GM21619 (cell line): Measurements from ENCODE around the gene RTN4IP1.
"Not testable (repeated sequence)": the region's sequence is repeated elsewhere in the genome, so short reads cannot be mapped to it uniquely, and the experiment has no call there.

Source experiments
- ATAC-seq: cut with Tn5 transposase; IDR thresholded peaks from one replicate; pipeline ENCODE4 v1.9.1; 2021; ENCODE audit not compliant: unreplicated experiment

RTN4IP1 gene

GRCh38 chr6:106586815-106587415, 42.4 kb downstream of the RTN4IP1 start:
- ATAC-seq = no peak

- ATAC-seq = no peak
These were observed 47.8 kb downstream of the RTN4IP1 start for GRCh38 chr6:106581468-106581867.

GRCh38 chr6:106579281-106579680, 50.0 kb downstream of the RTN4IP1 start:
- no peak for ATAC-seq

GRCh38 chr6:106574741-106575458, 54.4 kb downstream of the RTN4IP1 start:
- ATAC-seq = no peak

- no peak for ATAC-seq
These were observed 56.3 kb downstream of the RTN4IP1 start for GRCh38 chr6:106572875-106573585.

- no peak for ATAC-seq
These were observed 56.9 kb downstream of the RTN4IP1 start for GRCh38 chr6:106572436-106572835.

GRCh38 chr6:106569428-106569827, 59.9 kb downstream of the RTN4IP1 start:
- ATAC-seq = no peak

GRCh38 chr6:106568530-106568929, 60.8 kb downstream of the RTN4IP1 start:
- no peak for ATAC-seq

- ATAC-seq = no peak
These were observed 64.8 kb downstream of the RTN4IP1 start for GRCh38 chr6:106564476-106564875.

GRCh38 chr6:106563614-106564013, 65.7 kb downstream of the RTN4IP1 start:
- no peak for ATAC-seq

GRCh38 chr6:106561686-106562405, 67.5 kb downstream of the RTN4IP1 start:
- ATAC-seq = no peak

- no peak for ATAC-seq
These were observed 68.2 kb downstream of the RTN4IP1 start for GRCh38 chr6:106560996-106561685.

- ATAC-seq = not testable (repeated sequence)
These were observed 69.6 kb downstream of the RTN4IP1 start for GRCh38 chr6:106559659-106560058.

GRCh38 chr6:106558364-106558763, 70.9 kb downstream of the RTN4IP1 start:
- ATAC-seq = no peak

GRCh38 chr6:106557837-106558236, 71.5 kb downstream of the RTN4IP1 start:
- no peak for ATAC-seq

GRCh38 chr6:106556368-106556960, 72.8 kb downstream of the RTN4IP1 start:
- no peak for ATAC-seq

- no peak for ATAC-seq
These were observed 73.5 kb downstream of the RTN4IP1 start for GRCh38 chr6:106555767-106556166.

- no peak for ATAC-seq
These were observed 75.9 kb downstream of the RTN4IP1 start for GRCh38 chr6:106553440-106553839.

GRCh38 chr6:106551155-106551554, 78.1 kb downstream of the RTN4IP1 start:
- ATAC-seq = no peak

GRCh38 chr6:106549521-106549920, 79.8 kb downstream of the RTN4IP1 start:
- ATAC-seq = no peak
